HG03571 (cell line): Measurements from ENCODE around the gene LRRC28.

Experiments used
- ATAC-seq: cut with Tn5 transposase; IDR thresholded peaks from one replicate; pipeline ENCODE4 v1.9.1; 2021; ENCODE audit not compliant: unreplicated experiment

LRRC28 gene

DNA sequence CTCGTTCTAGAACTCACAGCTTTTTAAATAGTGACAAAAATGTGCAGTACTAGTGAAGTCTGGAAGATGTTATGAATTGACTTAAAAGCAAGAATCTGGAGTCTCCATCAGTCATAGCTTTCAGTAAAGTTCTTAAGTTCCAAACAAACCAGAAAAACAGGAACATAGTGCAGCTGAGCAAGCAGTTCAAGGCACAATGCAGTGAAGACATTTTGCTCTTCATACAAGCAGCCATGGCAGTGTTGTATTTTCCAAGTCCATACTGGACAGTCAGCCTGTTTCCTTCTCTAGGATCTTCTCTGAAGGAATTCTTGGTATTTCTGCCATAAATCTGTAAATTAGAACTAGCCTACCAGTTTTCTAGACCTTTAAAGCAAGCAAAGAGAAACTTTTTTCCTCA, 90.5 kb downstream of the LRRC28 start:
- ATAC-seq, result no peak

- no peak for ATAC-seq
Observed at GRCh38 chr15:99343208-99343607, 91.9 kb downstream of the LRRC28 start.

- no peak for ATAC-seq
Observed at GRCh38 chr15:99343881-99344551, 92.7 kb downstream of the LRRC28 start.

GRCh38 chr15:99344639-99345038, 93.4 kb downstream of the LRRC28 start:
- ATAC-seq, result no peak

DNA sequence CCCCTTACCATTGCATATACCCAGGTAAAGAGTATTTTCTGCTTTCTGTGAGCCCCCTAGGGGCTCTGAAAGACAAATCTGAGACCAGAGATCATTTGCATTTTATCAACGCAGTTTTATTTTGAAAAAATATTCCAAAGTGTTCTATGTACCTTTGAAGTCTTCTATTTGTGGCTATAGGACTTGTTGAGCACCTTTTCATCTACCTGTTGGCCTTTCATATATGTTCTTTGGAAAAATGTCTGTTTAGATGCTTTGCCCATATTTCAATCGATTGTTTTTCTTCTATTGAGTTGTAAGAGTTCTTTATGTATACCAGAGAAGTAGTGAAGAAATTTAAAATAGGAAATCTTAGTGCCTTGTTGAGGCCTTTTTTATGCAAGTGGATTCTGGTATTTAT, 94.0 kb downstream of the LRRC28 start:
- no peak for ATAC-seq

- peak; percentile 54 for ATAC-seq
Observed at GRCh38 chr15:99345832-99346462, 94.7 kb downstream of the LRRC28 start.

DNA sequence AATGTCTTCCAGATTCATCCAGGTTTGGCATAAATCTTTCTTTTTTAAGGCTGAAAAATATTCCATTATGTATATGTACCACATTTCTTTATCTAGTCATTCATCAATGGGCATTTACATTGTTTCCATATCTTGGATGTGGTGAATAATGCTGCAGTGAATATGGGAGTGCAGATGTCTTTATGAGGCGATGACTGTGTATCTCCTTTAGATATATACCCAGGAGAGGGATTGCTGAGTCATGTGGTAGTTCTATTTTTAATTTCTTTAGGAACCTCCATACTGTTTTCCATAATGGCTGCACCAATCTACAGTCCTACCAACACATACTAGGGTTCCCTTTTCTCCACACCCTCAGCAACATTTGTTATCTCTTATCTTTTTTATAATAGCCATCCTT, 96.3 kb downstream of the LRRC28 start:
- no peak for ATAC-seq

DNA sequence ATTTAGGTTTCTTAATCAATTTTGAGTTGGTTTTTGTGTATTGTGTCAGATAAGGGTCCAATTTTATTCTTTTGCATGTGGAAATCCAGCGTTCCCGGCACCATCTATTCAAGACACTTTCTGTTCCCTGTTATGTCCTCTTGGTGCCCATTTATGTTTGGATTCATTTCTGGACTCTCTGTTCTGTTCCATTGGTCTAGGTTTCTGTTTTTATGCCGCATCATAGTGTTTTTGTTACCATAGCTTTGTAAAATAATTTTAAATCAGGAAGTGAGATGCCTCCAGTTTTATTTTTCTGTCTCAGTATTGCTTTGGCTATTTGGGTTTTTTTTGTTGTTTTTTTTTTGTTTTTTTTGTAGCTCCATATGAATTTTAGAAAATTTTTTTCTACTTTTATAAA, 97.1 kb downstream of the LRRC28 start:
- no peak for ATAC-seq

DNA sequence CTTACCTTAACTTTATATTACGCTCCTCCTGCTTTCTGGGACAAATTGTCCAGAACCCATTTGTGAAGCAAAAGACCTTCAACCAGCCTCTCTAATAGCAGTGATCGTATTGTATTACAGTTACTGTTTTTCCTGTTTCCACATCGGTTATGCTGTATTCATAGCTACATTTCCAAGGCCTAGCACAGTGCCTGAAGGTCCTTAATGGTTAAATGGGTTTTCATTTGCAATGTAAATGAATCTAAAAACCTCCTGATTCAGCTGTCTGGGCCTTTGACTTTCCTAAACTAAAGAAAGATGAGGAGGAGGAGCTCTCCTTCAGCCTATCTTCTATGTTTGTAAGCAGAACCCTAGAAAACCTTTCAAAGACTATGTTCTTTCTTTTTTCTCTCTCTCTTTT, 99.1 kb downstream of the LRRC28 start:
- ATAC-seq, result no peak

DNA sequence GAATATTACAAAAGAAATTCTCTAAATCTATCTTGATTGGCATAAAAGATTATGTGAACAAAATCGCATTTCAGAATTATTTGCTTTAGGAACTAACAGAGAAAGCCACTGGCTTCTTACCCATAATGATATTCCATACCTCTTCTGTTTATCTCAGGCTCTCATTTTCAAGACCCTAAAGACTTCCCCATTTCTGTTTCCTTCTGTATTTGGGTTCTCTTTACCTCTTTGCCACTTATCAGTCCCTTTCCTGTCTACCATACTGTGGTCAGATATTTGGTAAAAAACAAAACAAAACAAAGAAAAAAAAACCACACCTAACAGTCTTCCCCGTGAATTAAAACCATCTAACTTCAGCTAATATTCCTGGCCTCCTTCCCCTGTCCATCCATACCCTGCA, 108.5 kb downstream of the LRRC28 start:
- ATAC-seq, result no peak

DNA sequence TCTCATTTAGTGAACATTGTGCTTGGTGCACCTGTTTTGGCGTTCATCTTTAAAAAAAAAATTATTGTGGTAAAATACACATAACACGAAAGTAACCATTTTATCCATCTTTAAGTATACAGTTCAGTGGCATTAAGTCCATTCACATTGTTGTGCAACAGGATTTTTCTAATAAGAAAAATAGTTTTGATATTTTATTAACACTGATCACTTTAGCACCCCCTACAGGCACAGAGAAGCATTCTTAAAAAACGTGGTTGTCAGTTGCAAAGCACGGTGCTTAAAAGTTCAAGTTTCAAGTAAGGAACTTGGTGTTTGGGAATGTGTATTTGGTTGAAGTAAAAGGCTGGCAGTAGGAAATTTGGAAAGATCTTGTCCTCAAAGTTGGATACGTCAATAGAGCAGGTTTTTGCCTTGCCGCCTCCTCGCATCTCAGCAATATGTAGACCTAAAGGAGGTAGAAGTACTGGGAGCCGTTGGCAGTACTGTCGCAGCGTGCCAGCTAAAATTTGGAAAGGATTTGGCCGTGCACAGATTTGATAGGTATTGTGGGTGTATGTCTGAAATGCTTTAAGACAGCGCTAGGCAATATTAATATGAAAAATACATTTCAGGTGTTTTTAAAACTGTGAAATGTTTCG, 110.4 kb downstream of the LRRC28 start:
- no peak for ATAC-seq

DNA sequence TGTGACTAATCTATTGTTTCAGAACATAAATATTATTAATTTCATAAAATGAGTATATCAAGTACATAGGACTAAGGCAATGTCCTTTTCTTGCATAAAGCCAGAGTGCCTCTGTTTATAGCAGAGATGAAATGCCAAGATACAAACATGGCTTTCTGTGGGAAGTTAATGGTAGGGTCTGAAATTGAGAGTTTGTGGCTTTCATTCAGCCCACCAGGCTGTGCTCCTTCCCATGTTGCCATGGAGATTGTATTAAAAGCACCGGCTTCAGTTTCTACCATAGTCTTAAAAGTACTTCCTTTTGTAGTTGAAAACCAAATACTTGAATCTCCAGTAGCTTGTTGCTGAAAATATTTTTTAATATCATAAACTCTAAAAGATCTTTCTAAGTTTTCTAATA, 114.0 kb downstream of the LRRC28 start:
- ATAC-seq, result peak; percentile 77

- no peak for ATAC-seq
Observed at GRCh38 chr15:99366013-99366412, 114.7 kb downstream of the LRRC28 start.

- ATAC-seq, result no peak
Observed at GRCh38 chr15:99368743-99369142, 117.5 kb downstream of the LRRC28 start.

DNA sequence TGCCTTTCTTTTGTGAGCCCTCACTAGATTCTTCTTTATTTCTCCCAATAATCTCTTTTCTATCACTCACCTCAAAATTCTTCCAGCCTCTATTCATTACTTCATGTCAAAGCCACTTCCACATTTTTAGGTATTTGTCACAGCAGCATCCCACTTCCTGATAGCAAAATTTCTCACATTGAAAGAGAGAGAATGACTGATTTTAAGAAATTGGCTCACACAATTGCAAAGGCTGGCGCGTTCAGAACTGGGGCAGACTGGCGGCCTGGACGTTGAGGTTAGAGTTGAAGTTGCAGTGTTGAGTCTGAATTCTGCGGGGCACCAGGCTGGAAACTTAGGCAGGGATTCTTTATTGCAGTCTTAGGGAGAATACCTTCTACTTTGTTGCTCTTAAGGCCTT, 117.9 kb downstream of the LRRC28 start:
- ATAC-seq, result no peak

DNA sequence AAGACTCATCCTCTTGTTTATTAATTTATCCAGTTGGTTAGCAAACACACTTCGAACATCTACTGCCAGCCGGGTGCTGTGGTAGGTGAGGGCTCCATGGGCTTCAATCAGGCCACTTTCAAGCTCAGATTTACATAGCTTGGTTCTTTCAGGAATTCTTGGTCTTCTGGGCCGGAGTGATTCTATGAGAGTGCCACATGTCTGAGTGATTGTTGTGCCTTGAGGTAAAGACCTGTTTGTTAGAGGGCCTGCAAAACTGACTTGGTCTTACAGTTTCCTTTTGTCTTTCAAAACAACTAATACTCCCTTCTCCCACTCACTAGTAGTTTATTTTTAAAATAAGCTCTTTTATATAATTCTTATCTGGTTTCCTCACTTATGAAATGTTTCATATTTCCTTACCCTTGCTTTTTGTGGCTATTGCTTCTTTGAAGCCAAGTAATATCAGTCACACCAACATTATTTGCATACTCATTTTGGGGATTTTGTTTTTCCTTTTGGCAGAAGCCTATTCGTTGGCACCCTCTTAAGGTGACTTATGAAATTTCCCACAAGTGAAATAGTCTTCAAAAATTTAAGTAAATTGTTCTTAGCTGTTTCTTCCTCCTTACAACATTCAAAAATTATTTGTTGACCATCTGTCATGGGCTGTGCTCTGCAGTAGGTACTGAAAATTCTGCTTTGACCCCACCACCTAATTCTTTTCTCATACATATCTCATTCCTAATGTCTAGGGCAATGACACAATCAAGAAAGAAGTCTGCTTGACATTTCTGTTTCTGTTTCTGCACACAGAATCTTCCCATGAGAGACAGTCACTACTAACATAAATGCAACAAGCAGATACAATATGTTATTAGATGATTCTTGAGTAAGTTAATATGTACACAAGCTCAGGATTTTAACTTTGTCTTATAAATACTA, 120.2 kb downstream of the LRRC28 start:
- ATAC-seq, result peak; percentile 69

GRCh38 chr15:99385005-99385669, 133.9 kb downstream of the LRRC28 start:
- no peak for ATAC-seq

DNA sequence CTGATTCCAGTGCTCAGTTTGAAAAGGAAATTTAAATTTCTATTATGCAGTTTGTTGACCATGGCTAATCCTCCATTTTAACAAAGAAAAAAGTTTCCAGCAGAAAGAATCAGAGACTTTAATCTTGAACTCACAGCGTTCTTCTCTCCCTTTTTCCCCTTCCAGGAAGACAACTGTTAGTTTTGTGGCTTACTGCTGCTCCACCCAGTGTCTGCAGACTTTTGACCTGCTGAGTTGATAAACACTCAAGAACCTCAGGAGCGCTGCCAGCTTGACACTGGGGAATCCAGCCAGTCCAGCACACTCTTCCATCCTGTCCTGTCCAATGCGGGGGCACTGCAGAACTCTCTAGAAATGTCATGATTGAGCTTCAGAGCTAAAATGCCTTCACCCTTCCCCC, 134.6 kb downstream of the LRRC28 start:
- no peak for ATAC-seq

GRCh38 chr15:99386391-99386790, 135.1 kb downstream of the LRRC28 start:
- ATAC-seq, result no peak

DNA sequence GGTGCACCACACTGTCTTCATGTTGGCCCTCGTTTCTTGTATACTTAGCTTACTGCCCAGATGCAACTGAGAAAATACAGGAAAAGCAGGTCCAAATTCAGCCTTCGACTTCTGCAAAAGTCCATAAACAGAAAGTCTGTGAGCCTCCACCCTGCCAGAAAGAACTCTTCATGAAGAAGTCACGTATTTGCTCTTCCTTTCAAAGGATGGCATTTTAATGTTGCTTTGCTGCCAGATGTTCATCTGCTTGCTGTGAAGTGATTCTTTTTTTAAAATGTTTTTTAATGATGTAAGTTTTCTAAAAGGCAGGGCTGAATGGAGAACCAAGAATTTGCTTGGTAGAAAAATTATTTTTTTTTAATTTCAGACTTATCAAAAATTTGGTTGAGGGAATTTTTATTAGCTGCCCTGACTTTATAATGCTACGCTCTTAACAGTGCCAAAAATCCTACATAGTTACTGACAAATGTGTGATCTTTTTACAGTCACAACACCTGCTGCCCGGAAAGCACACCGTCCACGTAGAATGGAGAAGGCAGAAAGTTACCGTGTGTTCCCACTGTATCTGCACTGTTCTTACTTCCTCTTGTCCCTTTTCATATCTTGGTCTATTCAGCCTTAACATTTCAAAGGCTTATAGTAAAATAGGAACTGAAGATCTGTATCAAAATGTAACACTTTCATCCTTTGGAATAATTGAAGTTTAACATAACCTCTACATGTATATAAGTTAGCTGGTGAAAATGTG, 136.3 kb downstream of the LRRC28 start:
- ATAC-seq, result no peak
